ENCODE measurements around the gene BIK.
"Not testable (repeated sequence)": the region's sequence is repeated elsewhere in the genome, so short reads cannot be mapped to it uniquely, and the experiment has no call there.

The BIK gene

GRCh38 chr22:43110444-43110926, at the start of gene BIK:
TSS of gene BIK (plus strand) at chr22:43110750. CDS start at chr22:43124023, 13,273 bp downstream.
- DNase-seq (ENCODE audit: low read depth in 2 of 2): no peak

- no peak for DNase-seq (ENCODE audit: low read depth in 2 of 2)
Measured at GRCh38 chr22:43066134-43066533, 44.4 kb upstream of the BIK start.

GRCh38 chr22:43066844-43067385, 43.6 kb upstream of the BIK start:
- DNase-seq (ENCODE audit: low read depth in 2 of 2): no peak

GRCh38 chr22:43077121-43077877, 33.3 kb upstream of the BIK start:
- DNase-seq (ENCODE audit: low read depth in 2 of 2): no peak

- no peak for DNase-seq (ENCODE audit: low read depth in 2 of 2)
Measured at GRCh38 chr22:43078522-43078921, 32.0 kb upstream of the BIK start.

- no peak for DNase-seq (ENCODE audit: low read depth in 2 of 2)
Measured at GRCh38 chr22:43079742-43080141, 30.8 kb upstream of the BIK start.

GRCh38 chr22:43080616-43081015, 29.9 kb upstream of the BIK start:
- no peak for DNase-seq (ENCODE audit: low read depth in 2 of 2)

GRCh38 chr22:43081968-43082367, 28.6 kb upstream of the BIK start:
- DNase-seq (ENCODE audit: low read depth in 2 of 2): no peak

GRCh38 chr22:43085658-43086606, 24.6 kb upstream of the BIK start:
- no peak for DNase-seq (ENCODE audit: low read depth in 2 of 2)

- no peak for DNase-seq (ENCODE audit: low read depth in 2 of 2)
Measured at GRCh38 chr22:43088627-43088983, 21.9 kb upstream of the BIK start.

- peak; percentile 61 to 69 for DNase-seq (ENCODE audit: low read depth in 2 of 2)
Measured at GRCh38 chr22:43088984-43089717, 21.4 kb upstream of the BIK start, which contains the start of gene TTLL1. TSS of gene TTLL1 (minus strand) at chr22:43089391. CDS start at chr22:43075586, 13,805 bp downstream.

GRCh38 chr22:43090130-43090789, 20.3 kb upstream of the BIK start:
- no peak for DNase-seq (ENCODE audit: low read depth in 2 of 2)

GRCh38 chr22:43092085-43092484, 18.5 kb upstream of the BIK start:
- DNase-seq (ENCODE audit: low read depth in 2 of 2): no peak

GRCh38 chr22:43094085-43094484, 16.5 kb upstream of the BIK start:
- no peak for DNase-seq (ENCODE audit: low read depth in 2 of 2)

GRCh38 chr22:43094551-43094950, 16.0 kb upstream of the BIK start:
- no peak for DNase-seq (ENCODE audit: low read depth in 2 of 2)

GRCh38 chr22:43096420-43096819, 14.1 kb upstream of the BIK start:
- DNase-seq (ENCODE audit: low read depth in 2 of 2): no peak

GRCh38 chr22:43098356-43098755, 12.2 kb upstream of the BIK start:
- DNase-seq (ENCODE audit: low read depth in 2 of 2): no peak

- no peak for DNase-seq (ENCODE audit: low read depth in 2 of 2)
Measured at GRCh38 chr22:43099095-43099494, 11.5 kb upstream of the BIK start.

- no peak for DNase-seq (ENCODE audit: low read depth in 2 of 2)
Measured at GRCh38 chr22:43100225-43100624, 10.3 kb upstream of the BIK start.

- DNase-seq (ENCODE audit: low read depth in 2 of 2): no peak
Measured at GRCh38 chr22:43101306-43101705, 9.2 kb upstream of the BIK start.

GRCh38 chr22:43104056-43104625, 6.4 kb upstream of the BIK start:
- not testable (repeated sequence) for DNase-seq (ENCODE audit: low read depth in 2 of 2)
